22Rv1 (cell line): Measurements from ENCODE around the gene CCDC127.
"Not testable (repeated sequence)": the region's sequence is repeated elsewhere in the genome, so short reads cannot be mapped to it uniquely, and the experiment has no call there.

Source experiments
- CTCF ChIP-seq: fragments of 450-650 bp; IDR thresholded peaks from 2 replicates; pipeline ENCODE4 v1.5.1; 2017; ENCODE audit warnings: mild to moderate bottlenecking
- ZFX ChIP-seq: fragments of 450-650 bp; IDR thresholded peaks from 2 replicates; pipeline ENCODE4 v1.6.1; 2017; ENCODE audit warnings: antibody characterized with exemption, borderline replicate concordance

- not testable (repeated sequence) for TF ChIP-seq CTCF, ZFX
Measured at GRCh38 chr5:266311-267026, 48.5 kb upstream of the CCDC127 start.
